Measurements from ENCODE around the gene ARID1B.

Gene ARID1B

GRCh38 chr6:156910938-156911337, 133.8 kb downstream of the ARID1B start:
- no peak for DNase-seq

GRCh38 chr6:156911581-156911980, 134.4 kb downstream of the ARID1B start:
- DNase-seq: no peak

GRCh38 chr6:156912431-156912830, 135.3 kb downstream of the ARID1B start:
- DNase-seq: no peak

- no peak for DNase-seq
Observed at GRCh38 chr6:156914181-156914580, 137.0 kb downstream of the ARID1B start.

- no peak for DNase-seq
Observed at GRCh38 chr6:156916130-156916801, 139.1 kb downstream of the ARID1B start.

GRCh38 chr6:156917213-156917612, 140.0 kb downstream of the ARID1B start:
- DNase-seq: no peak

- no peak for DNase-seq
Observed at GRCh38 chr6:156918647-156919046, 141.5 kb downstream of the ARID1B start.

GRCh38 chr6:156919370-156919769, 142.2 kb downstream of the ARID1B start:
- DNase-seq: no peak

GRCh38 chr6:156919814-156920369, 142.7 kb downstream of the ARID1B start:
- DNase-seq: no peak

- DNase-seq: no peak
Observed at GRCh38 chr6:156924246-156924645, 147.1 kb downstream of the ARID1B start.

GRCh38 chr6:156925026-156925425, 147.8 kb downstream of the ARID1B start:
- no peak for DNase-seq

- DNase-seq: no peak
Observed at GRCh38 chr6:156925718-156926607, 148.8 kb downstream of the ARID1B start.

- DNase-seq: no peak
Observed at GRCh38 chr6:156928126-156928525, 150.9 kb downstream of the ARID1B start.

- DNase-seq: no peak
Observed at GRCh38 chr6:156928972-156929371, 151.8 kb downstream of the ARID1B start.

GRCh38 chr6:156931283-156931682, 154.1 kb downstream of the ARID1B start:
- no peak for DNase-seq

GRCh38 chr6:156933201-156934068, 156.3 kb downstream of the ARID1B start:
- no peak for DNase-seq

- DNase-seq: no peak
Observed at GRCh38 chr6:156934069-156934460, 156.9 kb downstream of the ARID1B start.

- no peak for DNase-seq
Observed at GRCh38 chr6:156935000-156935399, 157.8 kb downstream of the ARID1B start.

GRCh38 chr6:156938143-156938542, 161.0 kb downstream of the ARID1B start:
- DNase-seq: no peak

- no peak for DNase-seq
Observed at GRCh38 chr6:156940221-156940620, 163.0 kb downstream of the ARID1B start.

GRCh38 chr6:156942266-156942665, 165.1 kb downstream of the ARID1B start:
- DNase-seq: peak; percentile 9

- no peak for DNase-seq
Observed at GRCh38 chr6:156943166-156943565, 166.0 kb downstream of the ARID1B start.

GRCh38 chr6:156943816-156944215, 166.6 kb downstream of the ARID1B start:
- no peak for DNase-seq

Measured in EL (cell line).